H1 (cell line): ENCODE results near the gene FHOD1. TPM values are rescaled to one million over a fixed set of nuclear protein-coding genes. Genes with fewer than 3 reads are reported as not detected.

Experiments used
- CTCF ChIA-PET: fragments of 300-600 bp; sonication (Branson Sonifier 250); formaldehyde crosslinking; loops from one replicate; lab custom pipeline; 2021; ENCODE audit not compliant: partially characterized antibody; lab: Charles Lee
- POLR2A ChIA-PET: fragments of 300-600 bp; sonication (Branson Sonifier 250); formaldehyde crosslinking; loops from one replicate; lab custom pipeline; 2021; ENCODE audit warnings: inconsistent platforms; ENCODE audit not compliant: partially characterized antibody; lab: Charles Lee
- DNase-seq, 2 experiments: peaks; one replicate each; pipeline versions ENCODE4 v3.0.0 to v3.0.0-alpha.2; 2010 to 2022; ENCODE audit warnings: low spot score in 2 of 2, low read depth in 1 of 2, mixed read lengths in 1 of 2
- FAIRE-seq: peaks from 2 replicates; lab custom pipeline; 2011; peaks lifted over from hg19 to GRCh38; lab: Jason Lieb, UNC
- H2AFZ ChIP-seq: 2 replicates; pipeline ENCODE4 v1.8.1; 2012; ENCODE audit warnings: low read length, inconsistent platforms
- H2AK5ac ChIP-seq: 2 replicates; pipeline ENCODE4 v1.6.1; 2013; ENCODE audit warnings: low read depth, low read length
- H2BK120ac ChIP-seq: replicated peaks from 2 replicates; pipeline ENCODE3; 2013; ENCODE audit warnings: low read depth, low read length, inconsistent platforms
- H2BK12ac ChIP-seq: 2 replicates; pipeline ENCODE4 v1.6.1; 2013; ENCODE audit warnings: low read depth, low read length
- H2BK15ac ChIP-seq: 2 replicates; pipeline ENCODE4 v1.6.1; 2013; ENCODE audit warnings: low read length
- H2BK20ac ChIP-seq: 2 replicates; pipeline ENCODE4 v1.6.1; 2013; ENCODE audit warnings: low read length
- H2BK5ac ChIP-seq: 2 replicates; pipeline ENCODE4 v1.6.1; 2013; ENCODE audit warnings: low read depth, low read length
- H3K14ac ChIP-seq: 2 replicates; pipeline ENCODE4 v1.6.1; 2013; ENCODE audit warnings: inconsistent platforms; ENCODE audit not compliant: insufficient read length
- H3K18ac ChIP-seq: 2 replicates; pipeline ENCODE4 v1.6.1; 2013; ENCODE audit warnings: low read length; ENCODE audit errors: extremely low read depth
- H3K23ac ChIP-seq: 2 replicates; pipeline ENCODE4 v1.6.1; 2013; ENCODE audit warnings: inconsistent platforms; ENCODE audit not compliant: insufficient read length
- H3K23me2 ChIP-seq: 2 replicates; pipeline ENCODE4 v1.6.1; 2013; ENCODE audit warnings: low read depth, low read length
- H3K27ac ChIP-seq: 2 replicates; pipeline ENCODE4 v1.6.1; 2011; ENCODE audit warnings: low read depth, low read length, inconsistent platforms
- H3K27me3 ChIP-seq, 4 experiments: replicated peaks in 1 of 4; 1 replicate in 1 of 4; 2 replicates in 3 of 4; pipeline versions ENCODE4 v1.6.1 to v1.8.1; 2011 to 2013; ENCODE audit warnings: low read length in 3 of 4, mild to moderate bottlenecking in 3 of 4, inconsistent platforms in 2 of 4, mixed read lengths in 2 of 4, moderate library complexity in 1 of 4; ENCODE audit not compliant: control insufficient read depth in 3 of 4, insufficient read depth in 3 of 4; ENCODE audit errors: extremely low read depth in 1 of 4
- H3K36me3 ChIP-seq, 4 experiments: 2 replicates each; pipeline versions ENCODE4 v1.6.1 to v1.8.1; 2011 to 2013; ENCODE audit warnings: mild to moderate bottlenecking in 4 of 4, low read length in 3 of 4, moderate library complexity in 2 of 4, control low read depth in 1 of 4, inconsistent platforms in 1 of 4; ENCODE audit not compliant: insufficient read depth in 4 of 4, control insufficient read depth in 2 of 4
- H3K4ac ChIP-seq: replicated peaks from 2 replicates; pipeline ENCODE3; 2013; ENCODE audit warnings: low read length, low read depth, mixed read lengths, inconsistent platforms; ENCODE audit not compliant: insufficient read length
- H3K4me1 ChIP-seq, 4 experiments: replicated peaks in 1 of 4; 1 replicate in 1 of 4; 2 replicates in 3 of 4; pipeline versions ENCODE4 v1.6.1 to v1.8.1; 2011 to 2013; ENCODE audit warnings: low read length in 3 of 4, inconsistent platforms in 2 of 4, mixed read lengths in 1 of 4; ENCODE audit not compliant: insufficient read depth in 4 of 4, control insufficient read depth in 3 of 4
- H3K4me2 ChIP-seq, 2 experiments: 2 replicates each; pipeline versions ENCODE4 v1.6.1 to v1.8.1; 2011 to 2013; ENCODE audit warnings: low read depth in 2 of 2, low read length in 2 of 2, control low read depth in 1 of 2, inconsistent platforms in 1 of 2, mild to moderate bottlenecking in 1 of 2; ENCODE audit not compliant: insufficient read depth in 1 of 2
- H3K4me3 ChIP-seq, 4 experiments: fragments of 200-600, 300-600 bp in 1 of 4; sonication (generic), shearing (Covaris generic), sonication (Bioruptor Twin) in 1 of 4; 2 replicates each; pipeline versions ENCODE4 v1.5.1 to v1.8.1; 2011 to 2016; ENCODE audit warnings: low read length in 4 of 4, low read depth in 3 of 4, control low read depth in 2 of 4, inconsistent platforms in 2 of 4, mild to moderate bottlenecking in 2 of 4, mixed read lengths in 1 of 4, moderate library complexity in 1 of 4; ENCODE audit not compliant: insufficient read depth in 2 of 4; ENCODE audit errors: extremely low read depth in 1 of 4
- H3K56ac ChIP-seq: replicated peaks from 2 replicates; pipeline ENCODE3; 2013; ENCODE audit warnings: low read depth, mild to moderate bottlenecking, mixed read lengths, low read length, inconsistent platforms; ENCODE audit not compliant: insufficient read length
- H3K79me1 ChIP-seq: 2 replicates; pipeline ENCODE4 v1.6.1; 2013; ENCODE audit warnings: low read depth, low read length, control low read depth
- H3K79me2 ChIP-seq, 2 experiments: 2 replicates each; pipeline versions ENCODE4 v1.6.1 to v1.8.1; 2012 to 2013; ENCODE audit warnings: low read length in 2 of 2, mild to moderate bottlenecking in 2 of 2, inconsistent platforms in 1 of 2; ENCODE audit not compliant: insufficient read depth in 2 of 2, control insufficient read depth in 1 of 2
- H3K9ac ChIP-seq, 4 experiments: replicated peaks in 1 of 4; 1 replicate in 1 of 4; 2 replicates in 3 of 4; pipeline versions ENCODE4 v1.6.1 to v1.8.1; 2011 to 2013; ENCODE audit warnings: low read depth in 3 of 4, low read length in 3 of 4, control low read depth in 2 of 4, mild to moderate bottlenecking in 2 of 4, moderate library complexity in 2 of 4, inconsistent platforms in 1 of 4; ENCODE audit errors: extremely low read depth in 1 of 4
- H3K9me3 ChIP-seq, 2 experiments: 2 replicates each; pipeline versions ENCODE4 v1.6.1 to v1.8.1; 2012 to 2013; ENCODE audit warnings: mild to moderate bottlenecking in 2 of 2, moderate library complexity in 2 of 2, control low read depth in 1 of 2, inconsistent platforms in 1 of 2, low read depth in 1 of 2, low read length in 1 of 2, mixed read lengths in 1 of 2; ENCODE audit not compliant: insufficient read depth in 2 of 2
- H4K20me1 ChIP-seq, 2 experiments: replicated peaks in 1 of 2; 2 replicates each; pipeline versions ENCODE3 to v1.8.1; 2011 to 2013; ENCODE audit warnings: inconsistent platforms in 2 of 2, low read length in 2 of 2, mild to moderate bottlenecking in 1 of 2; ENCODE audit not compliant: insufficient read depth in 2 of 2, control insufficient read depth in 1 of 2
- H4K5ac ChIP-seq: 2 replicates; pipeline ENCODE4 v1.6.1; 2013; ENCODE audit warnings: low read length, low read depth, mixed read lengths, inconsistent platforms; ENCODE audit not compliant: insufficient read length
- H4K8ac ChIP-seq: 2 replicates; pipeline ENCODE4 v1.8.0; 2013; ENCODE audit warnings: mild to moderate bottlenecking, moderate library complexity, low read length, inconsistent platforms; ENCODE audit not compliant: insufficient read depth; ENCODE audit errors: extremely low read depth
- H4K91ac ChIP-seq: replicated peaks from 2 replicates; pipeline ENCODE3; 2013; ENCODE audit warnings: low read length, mixed read lengths, inconsistent platforms; ENCODE audit not compliant: insufficient read length
- RXRA ChIP-seq: IDR thresholded peaks from 2 replicates; pipeline ENCODE4 v1.6.1; 2011; ENCODE audit warnings: low read depth, mild to moderate bottlenecking, low read length, moderate library complexity; ENCODE audit not compliant: insufficient read depth
- WGBS, 2 experiments: shearing (Covaris generic) in 1 of 2; methylation state at CpG; one replicate each; pipeline versions ENCODE4 v1.1.6 to v1.1.7; 2013 to 2015; ENCODE audit warnings: low lambda C conversion rate in 2 of 2, mixed read lengths in 2 of 2, inconsistent platforms in 1 of 2, low coverage in 1 of 2, missing lambda C conversion rate in 1 of 2; ENCODE audit not compliant: insufficient replicate concordance in 2 of 2, insufficient coverage in 1 of 2, insufficient read length in 1 of 2; ENCODE audit errors: extremely low coverage in 1 of 2, missing lambda C conversion rate in 1 of 2; 5-methylcytosine and 5-hydroxymethylcytosine counted together
- polyA plus RNA-seq, 7 experiments: library from polyadenylated mRNA; depleted of rRNA in 3 of 7; stranded (reverse) in 5 of 7; unstranded in 2 of 7; fragments of >200 nt in 5 of 7; fragments of 200-250 nt in 2 of 7; gene quantifications; 1 replicate in 5 of 7; 2 replicates in 1 of 7; 4 replicates in 1 of 7; pipeline versions ENCODE4 v1.2.1 to v1.2.3, GENCODE V29; 2011 to 2013; ENCODE audit warnings: missing spikeins in 2 of 7, mixed read lengths in 2 of 7
- total RNA-seq: library from RNA; stranded (reverse); fragmentation: NEBNext Ultra II Directional; extraction: Animal tissue kit (Norgen Biotek cat#: 25700); gene quantifications from 2 replicates; pipeline ENCODE4 v1.2.1, GENCODE V29; 2021

The FHOD1 gene
- total and polyA plus RNA-seq, 2 of the 8 experiments (the other 6 are each of a cell fraction or from before 2014, with no cell fraction given): 31.3 to 60.7 TPM

- H3K27ac ChIP-seq: no peak overlapping the region
- no peak overlapping the region for H3K23ac ChIP-seq
- H3K79me1 ChIP-seq: no peaks in the 10 kb centered on the region
- H4K8ac ChIP-seq: no peak overlapping the region; the same call in 1 of the 2 replicates
- no peak overlapping the region for H4K91ac ChIP-seq
- H3K18ac ChIP-seq: no peak overlapping the region
- no peak overlapping the region for H3K4me3 ChIP-seq
- no peaks in the 10 kb centered on the region for H3K79me2 ChIP-seq
- no peak overlapping the region for H2BK5ac ChIP-seq
- H2AK5ac ChIP-seq: no peak overlapping the region
- no peak overlapping the region for H3K4me2 ChIP-seq
- H2BK120ac ChIP-seq: no peak overlapping the region
- H2AFZ ChIP-seq: no peak overlapping the region
- no peak overlapping the region for H3K14ac ChIP-seq
- H3K36me3 ChIP-seq: no peaks in the 10 kb centered on the region
- DNase-seq: no peak
- H2BK15ac ChIP-seq: no peak overlapping the region
- no peak overlapping the region for H4K5ac ChIP-seq
- H3K4ac ChIP-seq: no peak overlapping the region
- H2BK12ac ChIP-seq: no peak overlapping the region
- H3K27me3 ChIP-seq: no peaks in the 10 kb centered on the region; a peak in 1 of 7 replicates
- no peak overlapping the region for H3K56ac ChIP-seq
- CTCF ChIA-PET: interaction anchor here (0.5 to 10.5 kb wide), 28 partner anchors 8 to 312 kb away, joined by 3 to 217 read pairs (median 5); partner anchors contain the start of genes KCTD19, LRRC36, TPPP3 and ZDHHC1
- H2BK20ac ChIP-seq: no peak overlapping the region
- no peaks in the 10 kb centered on the region for H3K23me2 ChIP-seq
- 90% methylated on average over 25 of the region's 28 CpGs; no CpG with 5 or more reads in 1 of the 2 experiments for WGBS, 2 experiments
- peaks cover 2 to 9% of the 10 kb centered on the region in 2 experiments for H4K20me1 ChIP-seq
- no peak overlapping the region for H3K9ac ChIP-seq
- POLR2A ChIA-PET: interaction anchor here (1.1 to 2.3 kb wide), 5 partner anchors 8 to 109 kb away, joined by 3 to 8 read pairs (median 3); no protein-coding TSS in a partner anchor
- H3K4me1 ChIP-seq: peaks cover 0 to 2% (median 0%) of the 10 kb centered on the region in 4 experiments; a peak in 1 of 7 replicates
- no peak for FAIRE-seq
- H3K9me3 ChIP-seq: no peaks in the 10 kb centered on the region
- no peak for TF ChIP-seq RXRA
Observed at GRCh38 chr16:67286441-67287235, 39.4 kb upstream of the FHOD1 start.
